ENCODE data around the gene SLC27A3. TPM values are rescaled to one million over a fixed set of nuclear protein-coding genes. Genes with fewer than 3 reads are reported as not detected.
"Not testable (repeated sequence)": the region's sequence is repeated elsewhere in the genome, so short reads cannot be mapped to it uniquely, and the experiment has no call there.

The SLC27A3 gene
- total RNA-seq, 1 donor from 2014 or later, result 28.8 TPM

GRCh38 chr1:153779781-153780541 is 4.8 kb downstream of the SLC27A3 start:
- no peak for DNase-seq (ENCODE audit: low spot score)

- DNase-seq (ENCODE audit: low spot score), result no peak
These were observed 5.3 kb downstream of the SLC27A3 start for GRCh38 chr1:153780551-153780950.

GRCh38 chr1:153782648-153783047 is 7.4 kb downstream of the SLC27A3 start:
- not testable (repeated sequence) for DNase-seq (ENCODE audit: low spot score)

GRCh38 chr1:153783233-153784190 is 8.3 kb downstream of the SLC27A3 start:
- peak; percentile 92 for DNase-seq (ENCODE audit: low spot score)

- DNase-seq (ENCODE audit: low spot score), result no peak
These were observed 11.0 kb downstream of the SLC27A3 start for GRCh38 chr1:153786038-153786790.

GRCh38 chr1:153789478-153790034 is 14.3 kb downstream of the SLC27A3 start:
- DNase-seq (ENCODE audit: low spot score), result no peak

GRCh38 chr1:153790313-153790965 is 15.2 kb downstream of the SLC27A3 start:
- peak; percentile 84 for DNase-seq (ENCODE audit: low spot score)

GRCh38 chr1:153790966-153791647 is 15.9 kb downstream of the SLC27A3 start:
- DNase-seq (ENCODE audit: low spot score), result no peak

GRCh38 chr1:153791648-153792253 is 16.5 kb downstream of the SLC27A3 start:
- DNase-seq (ENCODE audit: low spot score), result no peak

- DNase-seq (ENCODE audit: low spot score), result no peak
These were observed 17.4 kb downstream of the SLC27A3 start for GRCh38 chr1:153792631-153793041.

GRCh38 chr1:153793261-153793972 is 18.2 kb downstream of the SLC27A3 start:
- DNase-seq (ENCODE audit: low spot score), result no peak

GRCh38 chr1:153793973-153794615 is 18.9 kb downstream of the SLC27A3 start:
- DNase-seq (ENCODE audit: low spot score), result no peak

- no peak for DNase-seq (ENCODE audit: low spot score)
These were observed 19.6 kb downstream of the SLC27A3 start for GRCh38 chr1:153794624-153795329.

GRCh38 chr1:153795330-153795837 is 20.2 kb downstream of the SLC27A3 start:
- no peak for DNase-seq (ENCODE audit: low spot score)

- DNase-seq (ENCODE audit: low spot score), result no peak
These were observed 21.0 kb downstream of the SLC27A3 start for GRCh38 chr1:153795934-153796785.

GRCh38 chr1:153796786-153797659 is 21.8 kb downstream of the SLC27A3 start:
- DNase-seq (ENCODE audit: low spot score), result peak; percentile 86

All from ureter (tissue), 1 donor.